Measurements from ENCODE around the gene MYD88.

DNA sequence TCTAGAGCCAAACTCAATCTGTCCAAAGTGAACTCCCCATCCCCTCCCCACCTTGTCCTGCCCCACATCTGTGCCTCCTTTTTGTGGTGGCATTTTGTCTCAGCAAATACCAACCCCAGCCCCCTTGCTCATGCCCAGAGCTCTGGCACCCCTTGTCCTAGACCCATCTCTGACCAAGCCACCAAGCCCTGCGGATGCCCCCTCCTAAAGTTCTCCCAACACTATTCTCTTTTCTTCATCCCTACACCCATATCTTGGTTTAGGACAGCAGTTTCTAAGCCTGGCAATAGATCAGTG is 19.3 kb upstream of the MYD88 start:
- no peak for TF ChIP-seq POLR2A (IDR thresholded peaks at IDR 0.05)
- TF ChIP-seq, protein P1, sequence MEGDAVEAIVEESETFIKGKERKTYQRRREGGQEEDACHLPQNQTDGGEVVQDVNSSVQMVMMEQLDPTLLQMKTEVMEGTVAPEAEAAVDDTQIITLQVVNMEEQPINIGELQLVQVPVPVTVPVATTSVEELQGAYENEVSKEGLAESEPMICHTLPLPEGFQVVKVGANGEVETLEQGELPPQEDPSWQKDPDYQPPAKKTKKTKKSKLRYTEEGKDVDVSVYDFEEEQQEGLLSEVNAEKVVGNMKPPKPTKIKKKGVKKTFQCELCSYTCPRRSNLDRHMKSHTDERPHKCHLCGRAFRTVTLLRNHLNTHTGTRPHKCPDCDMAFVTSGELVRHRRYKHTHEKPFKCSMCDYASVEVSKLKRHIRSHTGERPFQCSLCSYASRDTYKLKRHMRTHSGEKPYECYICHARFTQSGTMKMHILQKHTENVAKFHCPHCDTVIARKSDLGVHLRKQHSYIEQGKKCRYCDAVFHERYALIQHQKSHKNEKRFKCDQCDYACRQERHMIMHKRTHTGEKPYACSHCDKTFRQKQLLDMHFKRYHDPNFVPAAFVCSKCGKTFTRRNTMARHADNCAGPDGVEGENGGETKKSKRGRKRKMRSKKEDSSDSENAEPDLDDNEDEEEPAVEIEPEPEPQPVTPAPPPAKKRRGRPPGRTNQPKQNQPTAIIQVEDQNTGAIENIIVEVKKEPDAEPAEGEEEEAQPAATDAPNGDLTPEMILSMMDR (IDR thresholded peaks at IDR 0.05): no peak
- TF ChIP-seq EP300 (IDR thresholded peaks at IDR 0.05): no peak
- no peak for TF ChIP-seq POLR2AphosphoS5 (IDR thresholded peaks at IDR 0.05)
